Adrenal gland (tissue), 12 donors: Measurements from ENCODE around the gene CCL1. TPM values are rescaled to one million over a fixed set of nuclear protein-coding genes. Genes with fewer than 3 reads are reported as not detected.

Experiments
- DNase-seq, 7 donors: peaks; one replicate each; pipeline ENCODE4 v3.0.0-alpha.2; 2019 to 2020
- H3K27ac ChIP-seq, 5 donors: fragments of 200-600 bp; sonication (generic) in 4 of 5; 1 replicate in 3 of 5; 2 replicates in 2 of 5; pipeline versions ENCODE4 v1.5.1 to v1.8.0; 2016 to 2020; ENCODE audit warnings: mild to moderate bottlenecking in 1 of 5
- H3K27me3 ChIP-seq: fragments of 200-600 bp; 2 replicates; pipeline ENCODE4 v1.8.0; 2021
- H3K36me3 ChIP-seq, 2 donors: fragments of 200-600 bp; replicated peaks in 1 of 2; 1 replicate in 1 of 2; 2 replicates in 1 of 2; pipeline versions ENCODE4 v1.5.1 to v1.8.0; 2018 to 2022
- H3K4me1 ChIP-seq, 2 donors: fragments of 200-600 bp; replicated peaks in 1 of 2; 1 replicate in 1 of 2; 2 replicates in 1 of 2; pipeline versions ENCODE4 v1.5.1 to v1.8.0; 2018 to 2021
- H3K4me3 ChIP-seq, 4 donors: fragments of 200-600 bp; sonication (generic) in 3 of 4; one replicate each; pipeline ENCODE4 v1.5.1; 2016 to 2018
- H3K9me3 ChIP-seq, 3 donors: fragments of 200-600 bp; sonication (generic) in 1 of 3; replicated peaks in 1 of 3; 1 replicate in 2 of 3; 2 replicates in 1 of 3; pipeline versions ENCODE4 v1.5.1 to v1.8.0; 2016 to 2021
- POLR2A ChIP-seq, 2 donors: fragments of 450-650 bp; IDR thresholded peaks; one replicate each; pipeline ENCODE4 v1.6.1; 2017; ENCODE audit warnings: antibody characterized with exemption in 2 of 2, mild to moderate bottlenecking in 2 of 2, moderate library complexity in 1 of 2
- WGBS, 4 donors: extraction: QIAGEN DNeasy Blood & Tissue Kit in 2 of 4; methylation state at CpG; one replicate each; pipeline versions ENCODE4 v1.1.5 to v1.1.7; 2013 to 2017; 5-methylcytosine and 5-hydroxymethylcytosine counted together
- intact Hi-C, 2 donors: fragments of 100-400 bp; cut with DNase I; formaldehyde crosslinking; loops; one replicate each; pipeline versions ENCODE4 v1.14.1 to v1.15.0; 2022 to 2023
- polyA plus RNA-seq, 3 donors: library from polyadenylated mRNA; stranded (reverse); fragments of 200-250 nt in 2 of 3; fragments of 350-450 nt in 1 of 3; fragmentation: Illumina TruSeq in 1 of 3; extraction: RNeasy Lipid Tissue Mini Kit (QIAGEN cat#74804) in 1 of 3; gene quantifications; one replicate each; pipeline ENCODE4 v1.2.3, GENCODE V29; 2013 to 2014
- total RNA-seq, 9 donors: library from RNA; depleted of rRNA in 4 of 9; stranded (reverse); fragments of >200 nt in 4 of 9; fragments of 120-200 nt in 1 of 9; fragmentation: NEBNext Ultra II Directional in 1 of 9; extraction: Animal tissue kit (Norgen Biotek cat#: 25700) in 1 of 9; gene quantifications; one replicate each; pipeline versions ENCODE4 v1.1.0 to v1.2.4, GENCODE V29; 2013 to 2023
- TF ChIP-seq, protein P1 (sequence below), 6 experiments: fragments of 450-650 bp in 4 of 6; fragments of 200-600 bp in 2 of 6; sonication (generic) in 1 of 6; IDR thresholded peaks; 1 replicate in 5 of 6; 2 replicates in 1 of 6; pipeline versions ENCODE4 v1.5.1 to v1.8.0; 2016 to 2021; ENCODE audit warnings: antibody characterized with exemption in 6 of 6, mild to moderate bottlenecking in 2 of 6, moderate library complexity in 1 of 6
- donor health status: healthy with polysubstance abuse.
- donor health status: Bipolar disorder and iron deficiency.
- donor health status: DM: yes; HTN: yes; CAD: no.
- donor health status: DM: no; HTN: no; CAD: no.
- donor health status: DM: no; HTN: no; CAD: no.
- donor health status: DM: yes; HTN: yes; CAD: no.

Gene CCL1
- total and polyA plus RNA-seq, 12 donors, result not detected

DNA sequence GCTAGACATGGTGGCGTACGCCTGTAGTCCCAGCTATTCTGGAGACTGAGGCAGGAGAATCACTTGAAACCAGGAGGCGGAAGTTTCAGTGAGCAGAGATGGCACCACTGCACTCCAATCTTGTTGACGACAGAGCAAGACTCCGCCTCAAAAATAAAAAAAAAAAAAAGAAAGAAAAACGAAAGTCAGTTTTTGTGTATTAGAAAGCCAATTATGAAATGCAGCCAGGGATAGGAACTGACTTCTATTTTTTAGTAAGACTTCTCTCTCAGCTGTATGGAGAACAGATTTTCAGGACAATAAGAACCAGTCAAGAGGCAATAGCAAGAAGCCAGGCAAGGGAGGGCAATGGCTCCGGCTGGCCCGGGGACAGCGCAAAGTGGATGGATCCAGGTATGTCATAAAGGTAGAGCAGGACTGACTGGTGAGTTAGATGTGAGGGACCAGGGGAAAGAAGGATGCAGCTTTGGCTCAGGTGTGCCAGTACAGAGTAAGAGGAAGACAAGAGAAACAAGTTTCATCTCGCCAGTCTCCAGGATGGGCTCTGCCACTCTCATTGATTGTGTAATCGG is 12.5 kb upstream of the CCL1 start:
- intact Hi-C loops, result no loop called here
- Histone ChIP-seq H3K9me3 (no peaks in the 10 kb centered on the region), H3K4me1 (peaks cover 0 to 5% of the 10 kb centered on the region in 2 donors), H3K4me3 (no peak overlapping the region), H3K36me3 (no peaks in the 10 kb centered on the region), H3K27ac (no peak overlapping the region), H3K27me3 (no peaks in the 10 kb centered on the region)
- no peak for TF ChIP-seq POLR2A (IDR thresholded peaks at IDR 0.05)
- TF ChIP-seq, protein P1, sequence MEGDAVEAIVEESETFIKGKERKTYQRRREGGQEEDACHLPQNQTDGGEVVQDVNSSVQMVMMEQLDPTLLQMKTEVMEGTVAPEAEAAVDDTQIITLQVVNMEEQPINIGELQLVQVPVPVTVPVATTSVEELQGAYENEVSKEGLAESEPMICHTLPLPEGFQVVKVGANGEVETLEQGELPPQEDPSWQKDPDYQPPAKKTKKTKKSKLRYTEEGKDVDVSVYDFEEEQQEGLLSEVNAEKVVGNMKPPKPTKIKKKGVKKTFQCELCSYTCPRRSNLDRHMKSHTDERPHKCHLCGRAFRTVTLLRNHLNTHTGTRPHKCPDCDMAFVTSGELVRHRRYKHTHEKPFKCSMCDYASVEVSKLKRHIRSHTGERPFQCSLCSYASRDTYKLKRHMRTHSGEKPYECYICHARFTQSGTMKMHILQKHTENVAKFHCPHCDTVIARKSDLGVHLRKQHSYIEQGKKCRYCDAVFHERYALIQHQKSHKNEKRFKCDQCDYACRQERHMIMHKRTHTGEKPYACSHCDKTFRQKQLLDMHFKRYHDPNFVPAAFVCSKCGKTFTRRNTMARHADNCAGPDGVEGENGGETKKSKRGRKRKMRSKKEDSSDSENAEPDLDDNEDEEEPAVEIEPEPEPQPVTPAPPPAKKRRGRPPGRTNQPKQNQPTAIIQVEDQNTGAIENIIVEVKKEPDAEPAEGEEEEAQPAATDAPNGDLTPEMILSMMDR (IDR thresholded peaks at IDR 0.05), result no peak
- no peak for DNase-seq
- WGBS, 4 donors, result 83 to 91% (median 86%) methylated on average over 11 of the region's 11 CpGs

DNA sequence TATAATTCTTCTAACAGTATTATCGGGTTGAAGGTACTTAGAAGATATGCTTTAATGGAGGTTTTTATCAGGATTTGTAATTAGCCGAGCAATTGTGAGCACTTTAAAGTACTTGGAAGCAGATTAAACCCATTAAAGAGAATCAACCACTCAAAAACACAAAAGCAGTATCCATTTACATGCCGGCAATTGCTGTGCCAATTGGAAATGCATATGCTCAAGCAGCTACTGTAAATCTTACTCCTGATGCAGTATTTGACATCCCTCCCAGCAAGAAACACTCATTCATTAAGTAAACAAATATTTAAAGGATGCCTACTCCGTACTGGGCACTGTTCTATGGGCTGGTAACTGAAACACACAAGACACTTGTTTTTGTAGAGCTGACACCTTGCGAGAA is 11.4 kb upstream of the CCL1 start:
- Histone ChIP-seq H3K36me3 (no peaks in the 10 kb centered on the region), H3K9me3 (no peaks in the 10 kb centered on the region), H3K27me3 (no peaks in the 10 kb centered on the region), H3K4me1 (peaks cover 0 to 5% of the 10 kb centered on the region in 2 donors), H3K4me3 (no peak overlapping the region), H3K27ac (no peak overlapping the region)
- 85 to 89% (median 89%) methylated on average over 5 of the region's 5 CpGs for WGBS, 4 donors
- intact Hi-C loops, result no loop called here
- TF ChIP-seq, protein P1 (IDR thresholded peaks at IDR 0.05), result no peak
- no peak for TF ChIP-seq POLR2A (IDR thresholded peaks at IDR 0.05)
- no peak for DNase-seq

DNA sequence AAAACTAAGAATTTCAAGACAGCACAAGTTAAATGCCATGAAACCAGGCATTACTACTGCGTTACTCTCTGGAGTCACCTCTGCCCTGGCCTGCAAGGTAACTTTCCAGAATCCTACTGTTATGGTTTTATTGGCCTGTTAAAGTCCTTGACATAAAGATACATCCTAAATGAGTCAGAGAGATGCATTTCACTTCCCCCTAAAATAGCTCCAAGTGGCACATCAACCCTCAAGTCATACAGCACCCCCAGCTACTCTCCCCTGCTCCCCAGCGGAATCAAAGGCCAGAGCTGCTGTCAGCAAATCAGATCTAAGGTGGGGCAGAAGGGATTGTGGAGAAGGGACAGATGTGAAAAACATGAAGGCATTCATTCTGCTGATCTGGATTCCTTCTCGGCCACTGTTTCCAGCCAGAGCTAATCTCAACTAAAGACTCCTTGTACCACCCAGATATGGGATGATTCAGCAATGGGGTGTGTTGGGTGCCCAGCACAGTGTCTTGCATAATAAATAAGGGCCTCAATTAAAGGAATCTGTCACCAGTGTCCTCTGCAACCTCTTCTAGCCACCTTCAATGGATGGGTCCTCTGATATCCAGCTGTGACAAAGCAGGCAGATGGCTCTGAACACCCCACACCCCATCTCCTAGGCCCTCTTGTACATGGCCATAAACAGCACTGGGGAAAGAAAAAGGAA is 8.5 kb upstream of the CCL1 start:
- 83 to 96% (median 88%) methylated on average over 2 to 3 of the region's 3 CpGs for WGBS, 4 donors
- no peak overlapping the region for H3K4me3 ChIP-seq
- no peaks in the 10 kb centered on the region for H3K27me3 ChIP-seq
- H3K4me1 ChIP-seq, result no peaks in the 10 kb centered on the region
- H3K36me3 ChIP-seq, result no peaks in the 10 kb centered on the region
- TF ChIP-seq POLR2A (IDR thresholded peaks at IDR 0.05), result no peak
- TF ChIP-seq, protein P1 (IDR thresholded peaks at IDR 0.05), result no peak
- no peak for DNase-seq
- intact Hi-C loops, result no loop called here
- no peak overlapping the region for H3K27ac ChIP-seq
- H3K9me3 ChIP-seq, result no peaks in the 10 kb centered on the region

DNA sequence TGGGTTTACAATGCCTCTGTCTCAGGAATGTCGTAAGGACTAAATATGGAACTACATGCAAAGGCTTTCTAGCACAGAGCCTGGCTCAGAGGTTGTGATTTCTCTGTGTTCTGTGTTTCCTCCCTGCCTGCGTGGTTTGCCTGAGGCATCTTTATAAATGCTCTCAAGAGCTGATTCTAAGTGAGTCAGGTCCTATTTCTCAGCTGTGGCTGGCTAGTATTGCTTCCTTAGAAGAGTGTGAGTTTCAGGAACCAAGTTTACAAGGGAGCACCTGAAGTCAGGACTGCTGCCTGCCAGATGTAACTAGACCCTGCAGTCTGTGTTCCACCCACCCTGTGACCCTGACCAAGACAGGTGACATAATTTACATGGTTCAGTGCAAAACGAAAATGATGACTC is 8.0 kb upstream of the CCL1 start:
- Histone ChIP-seq H3K27me3 (no peaks in the 10 kb centered on the region), H3K4me3 (no peak overlapping the region), H3K4me1 (no peaks in the 10 kb centered on the region), H3K36me3 (no peaks in the 10 kb centered on the region), H3K9me3 (no peaks in the 10 kb centered on the region), H3K27ac (no peak overlapping the region)
- whole genome bisulfite sequencing, 4 donors, result 53 to 74% (median 64%) methylated on average over 3 of the region's 3 CpGs
- intact Hi-C loops, result no loop called here
- TF ChIP-seq, protein P1 (IDR thresholded peaks at IDR 0.05), result no peak
- TF ChIP-seq POLR2A (IDR thresholded peaks at IDR 0.05), result no peak
- no peak for DNase-seq
